ENCODE measurements around the gene PDE8B.

DNA sequence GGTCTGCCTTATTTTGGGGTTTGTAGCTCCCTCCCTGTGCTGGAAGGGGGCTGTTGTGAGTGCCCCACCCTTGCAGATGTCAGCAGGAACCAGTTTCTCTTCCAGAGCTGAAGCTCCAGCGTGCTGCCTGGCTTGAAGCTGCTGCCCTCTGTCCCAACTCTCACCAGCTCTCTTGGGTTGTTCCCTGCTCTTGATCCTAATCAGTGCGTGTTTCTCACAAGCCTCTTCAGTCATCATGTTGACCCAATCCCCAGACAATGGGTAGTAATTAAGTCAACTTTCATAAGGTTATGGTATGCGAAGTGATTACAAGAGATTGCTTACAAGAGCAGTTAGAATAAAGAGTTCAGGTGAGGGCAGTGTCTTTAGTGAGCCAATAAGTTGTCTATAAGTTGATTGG, 57.0 kb downstream of the PDE8B start:
- TF ChIP-seq POLR2A (IDR thresholded peaks at IDR 0.05; ENCODE audit: borderline replicate concordance, extremely low read depth, insufficient read depth, insufficient read length) = no peak
- no peak for TF ChIP-seq TCF7L2 (IDR thresholded peaks at IDR 0.05; ENCODE audit: borderline replicate concordance, extremely low read depth, insufficient read depth, insufficient read length)
- TF ChIP-seq POLR2AphosphoS5 (IDR thresholded peaks at IDR 0.05; ENCODE audit: low read depth, low read length) = no peak
- TF ChIP-seq RAD21 (IDR thresholded peaks at IDR 0.05; ENCODE audit: low read depth) = no peak
- TF ChIP-seq, protein P1, sequence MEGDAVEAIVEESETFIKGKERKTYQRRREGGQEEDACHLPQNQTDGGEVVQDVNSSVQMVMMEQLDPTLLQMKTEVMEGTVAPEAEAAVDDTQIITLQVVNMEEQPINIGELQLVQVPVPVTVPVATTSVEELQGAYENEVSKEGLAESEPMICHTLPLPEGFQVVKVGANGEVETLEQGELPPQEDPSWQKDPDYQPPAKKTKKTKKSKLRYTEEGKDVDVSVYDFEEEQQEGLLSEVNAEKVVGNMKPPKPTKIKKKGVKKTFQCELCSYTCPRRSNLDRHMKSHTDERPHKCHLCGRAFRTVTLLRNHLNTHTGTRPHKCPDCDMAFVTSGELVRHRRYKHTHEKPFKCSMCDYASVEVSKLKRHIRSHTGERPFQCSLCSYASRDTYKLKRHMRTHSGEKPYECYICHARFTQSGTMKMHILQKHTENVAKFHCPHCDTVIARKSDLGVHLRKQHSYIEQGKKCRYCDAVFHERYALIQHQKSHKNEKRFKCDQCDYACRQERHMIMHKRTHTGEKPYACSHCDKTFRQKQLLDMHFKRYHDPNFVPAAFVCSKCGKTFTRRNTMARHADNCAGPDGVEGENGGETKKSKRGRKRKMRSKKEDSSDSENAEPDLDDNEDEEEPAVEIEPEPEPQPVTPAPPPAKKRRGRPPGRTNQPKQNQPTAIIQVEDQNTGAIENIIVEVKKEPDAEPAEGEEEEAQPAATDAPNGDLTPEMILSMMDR (IDR thresholded peaks at IDR 0.05 in 2 of 3, conservative IDR thresholded peaks at IDR 0.05 in 1 of 3; ENCODE audit: borderline replicate concordance in 1 of 3, insufficient read depth in 1 of 3, low read depth in 2 of 3, low read length in 2 of 3) = no peak
- TF ChIP-seq, protein P2, sequence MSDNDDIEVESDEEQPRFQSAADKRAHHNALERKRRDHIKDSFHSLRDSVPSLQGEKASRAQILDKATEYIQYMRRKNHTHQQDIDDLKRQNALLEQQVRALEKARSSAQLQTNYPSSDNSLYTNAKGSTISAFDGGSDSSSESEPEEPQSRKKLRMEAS (IDR thresholded peaks at IDR 0.05) = no peak
- no peak for TF ChIP-seq CEBPB (IDR thresholded peaks at IDR 0.05; ENCODE audit: low read depth)
- no peak for TF ChIP-seq ZNF274 (IDR thresholded peaks at IDR 0.05; ENCODE audit: low read depth, low read length)
- no peak for TF ChIP-seq EZH2 (IDR thresholded peaks at IDR 0.05)
- TF ChIP-seq EZH2phosphoT487 (IDR thresholded peaks at IDR 0.05; ENCODE audit: borderline replicate concordance) = no peak
- no peak for TF ChIP-seq ZFX (IDR thresholded peaks at IDR 0.05)
- TF ChIP-seq, protein P3, sequence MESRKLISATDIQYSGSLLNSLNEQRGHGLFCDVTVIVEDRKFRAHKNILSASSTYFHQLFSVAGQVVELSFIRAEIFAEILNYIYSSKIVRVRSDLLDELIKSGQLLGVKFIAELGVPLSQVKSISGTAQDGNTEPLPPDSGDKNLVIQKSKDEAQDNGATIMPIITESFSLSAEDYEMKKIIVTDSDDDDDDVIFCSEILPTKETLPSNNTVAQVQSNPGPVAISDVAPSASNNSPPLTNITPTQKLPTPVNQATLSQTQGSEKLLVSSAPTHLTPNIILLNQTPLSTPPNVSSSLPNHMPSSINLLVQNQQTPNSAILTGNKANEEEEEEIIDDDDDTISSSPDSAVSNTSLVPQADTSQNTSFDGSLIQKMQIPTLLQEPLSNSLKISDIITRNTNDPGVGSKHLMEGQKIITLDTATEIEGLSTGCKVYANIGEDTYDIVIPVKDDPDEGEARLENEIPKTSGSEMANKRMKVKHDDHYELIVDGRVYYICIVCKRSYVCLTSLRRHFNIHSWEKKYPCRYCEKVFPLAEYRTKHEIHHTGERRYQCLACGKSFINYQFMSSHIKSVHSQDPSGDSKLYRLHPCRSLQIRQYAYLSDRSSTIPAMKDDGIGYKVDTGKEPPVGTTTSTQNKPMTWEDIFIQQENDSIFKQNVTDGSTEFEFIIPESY (IDR thresholded peaks at IDR 0.05; ENCODE audit: extremely low read depth, insufficient replicate concordance, low read length) = no peak

Data from HCT116 (cell line).